Airway epithelial cell (primary cell): ENCODE data around the gene MRPL14. TPM values are rescaled to one million over a fixed set of nuclear protein-coding genes. Genes with fewer than 3 reads are reported as not detected.

Experiments used
- total RNA-seq: library from RNA; depleted of rRNA; stranded (reverse); fragments of >200 nt; gene quantifications from 2 replicates; pipeline ENCODE4 v1.2.3, GENCODE V29; 2015

Gene MRPL14
- 86.7 and 87.8 TPM in 2 replicates for total RNA-seq

DNA sequence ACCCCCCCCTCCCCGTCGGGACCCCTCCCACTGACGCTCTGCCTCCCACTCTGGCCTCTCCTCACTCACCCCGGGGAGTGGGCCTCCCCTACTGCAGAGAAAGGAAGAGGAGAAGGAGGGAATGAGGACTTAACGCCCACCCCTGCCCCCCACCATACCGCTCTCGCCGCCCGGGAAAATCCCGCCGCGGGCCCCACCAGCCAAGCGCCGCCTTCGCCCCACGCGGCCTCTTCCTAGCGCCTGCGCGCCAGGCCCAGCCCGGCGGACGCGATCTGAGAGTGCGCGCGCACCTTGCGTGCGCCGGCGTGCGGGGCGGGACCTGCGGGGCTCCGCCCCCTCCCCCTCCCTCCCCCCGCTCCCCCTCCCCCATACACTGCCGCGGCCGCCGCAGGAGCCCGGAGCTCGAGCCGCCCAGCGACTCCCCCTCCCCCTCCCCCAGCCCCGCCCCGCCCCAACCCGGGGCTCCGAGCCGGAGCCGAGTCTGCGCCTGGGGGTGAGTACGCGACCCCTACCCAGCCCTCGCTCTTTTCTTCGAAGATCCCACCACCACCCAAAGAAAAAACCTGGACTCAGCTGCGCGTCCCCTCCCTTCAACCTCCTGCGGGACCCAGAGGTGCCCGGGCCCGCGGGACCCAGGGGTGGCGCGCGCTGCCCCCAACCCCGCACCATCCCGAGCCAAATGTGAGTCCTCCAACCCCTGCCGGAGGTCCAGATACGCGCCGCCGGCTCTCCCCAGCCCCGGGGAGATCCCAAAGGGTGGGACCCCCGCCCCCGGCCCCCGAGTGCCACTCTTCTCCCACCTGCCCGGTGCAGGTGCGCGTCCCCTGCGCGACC is at the start of gene MRPL14, which contains the start of gene TMEM63B:
Gene MRPL14, minus strand, starts transcription at position 267 of the 834 bp plus-strand sequence. CDS start 10,841 bp downstream, outside the sequence.
Gene TMEM63B, plus strand, starts transcription at position 369 of the 834 bp plus-strand sequence. CDS start 7,031 bp downstream, outside the sequence.

DNA sequence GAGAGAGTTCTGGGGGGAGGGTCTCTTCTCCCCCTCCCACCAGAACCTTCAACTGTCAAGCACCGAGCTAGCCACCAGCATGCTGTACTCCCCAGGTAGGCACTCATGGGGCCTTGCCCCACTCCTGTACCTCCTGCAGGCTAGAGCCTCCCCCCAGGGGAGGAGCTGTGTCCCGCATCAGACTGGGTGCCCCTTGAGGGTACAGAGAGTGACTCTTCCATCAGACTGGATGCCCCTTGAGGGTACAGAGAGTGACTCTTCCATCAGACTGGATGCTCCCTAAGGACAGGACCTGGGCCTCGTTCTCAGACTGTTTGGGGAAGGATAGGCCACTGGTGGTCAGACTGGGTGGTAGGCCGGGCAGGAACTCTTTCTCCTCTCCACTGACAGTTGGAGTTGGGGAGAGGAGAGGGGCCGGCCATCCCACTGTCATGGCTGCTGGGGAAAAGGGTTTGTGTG is 31.5 kb upstream of the MRPL14 start, which contains the start of gene CAPN11:
Gene CAPN11, plus strand, starts transcription at position 51 of the 459 bp plus-strand sequence. Its CDS starts 29 bp downstream, at position 80.

Other genes starting within 250 kb of the MRPL14 start
- gene TMEM63B, start 102 bp upstream of the MRPL14 start, total RNA-seq: 67.7 and 73.1 TPM in 2 replicates
- gene CAPN11, start 31.4 kb upstream of the MRPL14 start, total RNA-seq: not detected in 2 replicates
- 0.21 TPM in 1 of 2 replicates, not detected in the other for gene MYMX, start 89.5 kb upstream of the MRPL14 start, total RNA-seq
- 25.1 and 26.5 TPM in 2 replicates for gene SLC29A1, start 96.1 kb upstream of the MRPL14 start, total RNA-seq
- gene HSP90AB1, start 119.6 kb upstream of the MRPL14 start, total RNA-seq: 1,137 and 1,196 TPM in 2 replicates
- gene SLC35B2, start 130.1 kb upstream of the MRPL14 start, total RNA-seq: 69.7 and 73.1 TPM in 2 replicates
- gene NFKBIE, start 138.1 kb upstream of the MRPL14 start, total RNA-seq: 25.9 and 32.9 TPM in 2 replicates
- under 0.01 TPM in 1 of 2 replicates, not detected in the other for gene TMEM151B, start 143.0 kb upstream of the MRPL14 start, total RNA-seq
- 22.6 and 23.5 TPM in 2 replicates for gene AARS2, start 185.9 kb upstream of the MRPL14 start, total RNA-seq
- gene SPATS1, start 215.2 kb upstream of the MRPL14 start, total RNA-seq: not detected in 2 replicates